HG03039 (cell line): ENCODE results near the gene NAB2.

Experiments used
- ATAC-seq: cut with Tn5 transposase; IDR thresholded peaks from one replicate; pipeline ENCODE4 v1.9.1; 2021; ENCODE audit warnings: mild to moderate bottlenecking, moderate library complexity; ENCODE audit not compliant: unreplicated experiment

Gene NAB2

GRCh38 chr12:57092876-57093414 lies 4.0 kb downstream of the NAB2 start:
- no peak for ATAC-seq

- ATAC-seq = no peak
These were observed 4.7 kb downstream of the NAB2 start for GRCh38 chr12:57093415-57094207.

GRCh38 chr12:57094208-57095160 lies 5.6 kb downstream of the NAB2 start:
- ATAC-seq = no peak

DNA sequence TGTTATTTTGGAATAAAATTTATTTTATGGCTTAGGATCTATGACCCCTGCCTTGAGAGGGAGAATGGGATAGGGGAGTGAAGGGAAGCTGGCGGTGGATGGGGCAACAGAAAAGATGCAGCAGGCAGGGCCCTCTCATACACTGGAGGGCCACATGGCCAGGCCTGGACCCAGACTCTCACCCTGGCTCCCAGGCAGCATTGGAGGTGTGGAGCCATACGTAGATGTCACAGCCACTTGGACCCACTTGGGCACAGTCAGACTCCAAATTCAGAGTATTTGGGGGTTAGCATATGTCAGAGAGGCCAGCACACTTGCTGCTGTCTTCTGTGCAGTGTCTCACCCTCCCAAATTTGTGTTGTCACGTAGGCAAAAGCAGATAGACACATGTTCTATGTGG lies 6.5 kb downstream of the NAB2 start:
- no peak for ATAC-seq

DNA sequence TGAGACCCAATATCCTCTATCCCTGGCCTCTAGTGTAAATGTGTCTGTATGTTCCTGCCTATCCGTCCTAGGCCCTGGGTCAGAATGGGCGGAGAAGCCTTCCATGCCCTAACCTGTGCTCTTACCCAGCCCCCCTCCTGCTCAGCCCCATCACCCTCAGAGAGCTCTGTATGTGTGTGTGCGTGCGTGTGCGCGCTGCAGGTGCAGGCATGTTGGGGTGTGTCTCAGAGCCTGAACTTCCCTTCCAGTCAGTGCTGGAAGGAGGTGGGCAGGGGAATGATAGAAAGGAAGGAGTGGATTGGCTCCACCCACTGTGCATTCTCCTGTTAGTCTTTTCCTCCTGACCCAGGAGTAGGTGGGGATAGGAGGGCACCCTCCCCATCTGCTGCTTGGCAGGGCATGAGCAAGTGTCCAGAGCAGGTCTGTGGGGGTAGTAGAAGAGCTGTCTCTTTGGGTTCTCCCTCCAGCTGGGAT lies 7.2 kb downstream of the NAB2 start:
- ATAC-seq = no peak

- no peak for ATAC-seq
These were observed 8.0 kb downstream of the NAB2 start for GRCh38 chr12:57096748-57097553.

DNA sequence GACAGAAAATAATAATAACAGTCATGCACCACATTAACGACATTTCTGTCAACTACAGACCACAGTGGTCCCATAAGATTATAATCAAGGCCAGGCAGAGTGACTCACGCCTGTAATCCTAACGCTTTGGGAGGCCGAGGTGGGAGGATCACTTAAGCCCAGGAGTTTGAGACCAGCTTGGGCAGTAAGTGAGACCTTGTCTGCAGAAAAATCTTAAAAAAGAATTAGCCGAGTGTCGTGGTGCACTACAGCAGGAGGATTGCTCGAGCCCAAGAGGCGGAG lies 8.6 kb downstream of the NAB2 start:
- no peak for ATAC-seq

GRCh38 chr12:57098546-57098945 lies 9.6 kb downstream of the NAB2 start:
- no peak for ATAC-seq

GRCh38 chr12:57099047-57099714 lies 10.3 kb downstream of the NAB2 start:
- no peak for ATAC-seq

DNA sequence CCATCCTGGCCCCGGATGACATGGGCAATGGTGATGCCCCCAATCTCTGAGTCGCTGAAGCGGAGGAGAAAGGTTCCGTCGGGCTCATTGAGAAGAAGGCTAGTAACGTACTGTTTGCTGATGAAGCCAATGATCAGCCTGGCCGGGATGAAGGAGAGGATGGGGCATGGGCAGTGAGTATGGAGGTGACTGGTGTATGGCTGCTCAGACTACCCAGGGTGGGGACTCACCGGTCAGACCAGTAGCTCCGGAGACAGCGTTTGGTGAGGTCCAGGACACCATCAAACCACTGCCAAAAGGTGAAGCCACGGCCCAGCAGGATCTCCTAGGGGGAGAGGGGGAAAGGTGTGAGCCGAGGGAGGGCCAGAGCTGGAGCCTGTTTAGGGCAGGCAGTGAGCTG lies 10.9 kb downstream of the NAB2 start:
- no peak for ATAC-seq

DNA sequence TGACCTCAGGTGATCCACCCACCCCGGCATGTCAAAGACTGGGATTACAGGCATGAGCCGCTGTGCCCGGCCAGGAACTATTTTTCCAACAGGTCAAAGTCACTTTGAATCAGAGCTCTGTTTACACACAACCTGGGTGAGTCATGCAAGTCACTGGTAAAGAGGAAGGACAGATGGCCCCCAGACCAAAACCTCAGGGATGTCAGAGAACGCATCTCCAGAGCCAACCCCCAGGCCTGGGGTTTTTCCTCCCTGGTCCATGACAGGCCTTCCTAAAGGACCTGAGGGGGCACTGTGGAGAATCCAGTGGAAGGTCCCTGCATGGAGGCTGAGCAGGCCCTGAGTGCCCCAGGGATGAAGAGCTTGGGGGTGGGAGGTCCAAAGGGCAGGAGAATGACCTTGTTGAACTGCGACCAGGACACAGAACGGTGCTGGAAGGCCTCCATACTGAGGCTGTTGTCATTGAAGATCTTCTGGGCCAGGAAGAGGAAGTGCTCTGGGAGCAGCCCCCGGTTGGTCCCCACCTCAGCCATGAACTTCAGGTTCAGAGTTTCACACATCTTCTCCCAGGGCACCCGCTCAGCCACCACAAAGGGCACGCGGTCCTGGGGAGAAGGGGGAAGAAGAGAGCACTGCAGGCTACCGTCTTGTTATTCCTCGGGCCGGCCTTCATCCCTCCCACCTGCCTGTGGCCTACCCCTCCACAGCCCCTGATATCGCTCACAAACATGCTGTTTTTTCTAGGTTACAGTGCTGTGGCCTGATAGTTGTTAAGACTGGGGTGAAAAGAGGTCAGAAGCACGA lies 13.2 kb downstream of the NAB2 start:
- no peak for ATAC-seq

DNA sequence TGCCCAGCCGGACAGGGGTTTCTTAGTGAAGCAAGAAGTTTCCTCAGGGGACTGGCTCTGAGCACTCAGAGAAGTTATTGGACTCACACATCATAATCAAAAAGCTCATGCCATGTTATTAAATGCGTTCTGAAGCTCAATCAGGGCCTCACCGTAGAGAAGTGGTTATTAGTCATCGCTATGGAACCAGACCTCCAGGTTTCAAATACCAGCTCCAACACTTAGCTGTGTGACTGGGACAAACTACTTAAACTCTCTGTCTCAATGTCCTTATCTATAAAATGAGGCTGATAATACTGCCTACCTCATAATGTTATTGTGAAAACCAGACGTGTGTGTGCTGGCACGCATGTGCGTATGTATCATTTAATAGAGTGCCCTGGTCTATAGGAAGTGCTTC lies 14.9 kb downstream of the NAB2 start:
- ATAC-seq = no peak

- no peak for ATAC-seq
These were observed 15.5 kb downstream of the NAB2 start for GRCh38 chr12:57104292-57104910.

GRCh38 chr12:57105011-57105753 lies 16.3 kb downstream of the NAB2 start:
- no peak for ATAC-seq

DNA sequence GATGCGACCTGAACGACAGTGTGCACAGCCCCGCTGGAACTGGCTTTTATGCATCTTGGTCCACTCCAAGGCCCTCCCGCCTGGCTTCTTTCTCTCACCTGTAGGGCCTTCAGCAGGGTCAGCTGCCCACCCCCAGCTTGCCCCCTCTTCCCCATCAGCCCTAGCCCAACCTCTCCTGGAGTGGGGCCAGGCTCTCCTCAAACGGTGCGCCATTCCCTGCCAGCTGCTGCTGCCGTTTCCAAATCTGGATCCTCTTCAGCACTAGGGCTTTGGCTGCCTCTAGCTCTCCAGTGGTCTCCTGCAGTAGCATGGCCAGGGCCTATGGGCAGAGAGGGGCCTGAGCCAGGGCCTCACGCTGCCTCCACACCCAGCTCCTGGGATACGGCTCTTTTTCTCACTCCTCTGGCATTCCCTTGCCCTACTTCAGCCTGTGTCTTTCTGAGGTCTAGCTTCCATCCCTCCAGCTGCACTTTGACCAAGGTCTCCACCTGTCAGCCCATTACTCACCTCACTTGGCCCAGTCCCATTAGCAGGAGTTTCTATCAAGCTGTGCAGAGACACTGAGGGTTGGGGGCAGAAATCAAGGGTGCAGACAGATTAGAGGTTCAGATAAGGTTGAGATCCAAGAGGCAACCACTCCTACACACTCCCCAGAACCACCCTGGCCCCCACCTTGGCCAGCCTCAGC lies 17.3 kb downstream of the NAB2 start:
- no peak for ATAC-seq

GRCh38 chr12:57107456-57108155 lies 18.7 kb downstream of the NAB2 start:
- no peak for ATAC-seq
